ENCODE results near the gene NOBOX.

DNA sequence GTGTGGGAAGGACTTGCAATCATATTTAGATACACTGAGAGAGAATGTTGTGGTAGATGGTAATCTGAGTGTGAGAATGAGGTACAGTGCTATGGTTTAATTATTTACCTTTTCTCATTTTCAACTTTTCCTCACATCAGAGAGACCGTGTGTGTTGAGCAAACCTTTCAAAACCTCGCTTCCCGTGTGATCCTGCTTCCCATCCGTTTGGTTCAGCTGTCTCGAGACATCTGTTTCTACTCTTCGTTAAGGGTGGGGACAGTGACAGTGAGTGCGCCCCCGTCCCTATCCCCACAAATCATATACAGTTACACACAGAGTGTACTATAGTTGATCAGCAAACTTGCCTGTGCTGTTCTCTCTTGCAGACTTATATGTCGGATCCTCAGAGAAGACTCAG is 33.0 kb upstream of the NOBOX start:
- TF ChIP-seq, protein P1, sequence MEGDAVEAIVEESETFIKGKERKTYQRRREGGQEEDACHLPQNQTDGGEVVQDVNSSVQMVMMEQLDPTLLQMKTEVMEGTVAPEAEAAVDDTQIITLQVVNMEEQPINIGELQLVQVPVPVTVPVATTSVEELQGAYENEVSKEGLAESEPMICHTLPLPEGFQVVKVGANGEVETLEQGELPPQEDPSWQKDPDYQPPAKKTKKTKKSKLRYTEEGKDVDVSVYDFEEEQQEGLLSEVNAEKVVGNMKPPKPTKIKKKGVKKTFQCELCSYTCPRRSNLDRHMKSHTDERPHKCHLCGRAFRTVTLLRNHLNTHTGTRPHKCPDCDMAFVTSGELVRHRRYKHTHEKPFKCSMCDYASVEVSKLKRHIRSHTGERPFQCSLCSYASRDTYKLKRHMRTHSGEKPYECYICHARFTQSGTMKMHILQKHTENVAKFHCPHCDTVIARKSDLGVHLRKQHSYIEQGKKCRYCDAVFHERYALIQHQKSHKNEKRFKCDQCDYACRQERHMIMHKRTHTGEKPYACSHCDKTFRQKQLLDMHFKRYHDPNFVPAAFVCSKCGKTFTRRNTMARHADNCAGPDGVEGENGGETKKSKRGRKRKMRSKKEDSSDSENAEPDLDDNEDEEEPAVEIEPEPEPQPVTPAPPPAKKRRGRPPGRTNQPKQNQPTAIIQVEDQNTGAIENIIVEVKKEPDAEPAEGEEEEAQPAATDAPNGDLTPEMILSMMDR (IDR thresholded peaks at IDR 0.05), result no peak
- no peak for TF ChIP-seq POLR2A (IDR thresholded peaks at IDR 0.05)
